GM23338 (cell line): ENCODE results near the gene CT83. TPM values are rescaled to one million over a fixed set of nuclear protein-coding genes. Genes with fewer than 3 reads are reported as not detected.
A peak's percentile ranks its signal among the peaks of the same experiment; 100 is the strongest.

Experiments used
- ATAC-seq: fragments of 200-7000 bp; cut with Tn5 transposase; 3 replicates; pipeline ENCODE4 v1.9.1; 2020
- DNase-seq: peaks from one replicate; pipeline ENCODE4 v3.0.0-alpha.2; 2015; ENCODE audit warnings: low spot score
- H2AFZ ChIP-seq: fragments of 200-600 bp; sonication (generic); 2 replicates; pipeline ENCODE4 v1.8.0; 2016; ENCODE audit warnings: antibody characterized with exemption, mild to moderate bottlenecking, moderate library complexity
- H3F3A ChIP-seq: fragments of 200-600 bp; sonication (generic); replicated peaks from 2 replicates; pipeline ENCODE4 v1.8.0; 2017; ENCODE audit warnings: antibody characterized with exemption, mixed run types, low read depth
- H3K27ac ChIP-seq: fragments of 200-600 bp; sonication (generic); 2 replicates; pipeline ENCODE4 v1.6.1; 2016; ENCODE audit warnings: low read depth
- H3K27me3 ChIP-seq: fragments of 200-600 bp; sonication (generic); 2 replicates; pipeline ENCODE4 v1.8.0; 2016; ENCODE audit warnings: mild to moderate bottlenecking, mixed run types, moderate library complexity; ENCODE audit not compliant: insufficient read depth
- H3K36me3 ChIP-seq: fragments of 200-600 bp; sonication (generic); 2 replicates; pipeline ENCODE4 v1.8.0; 2016; ENCODE audit warnings: mild to moderate bottlenecking; ENCODE audit not compliant: insufficient read depth
- H3K4me1 ChIP-seq: fragments of 200-600 bp; sonication (generic); 2 replicates; pipeline ENCODE4 v1.8.0; 2016; ENCODE audit warnings: mild to moderate bottlenecking, moderate library complexity; ENCODE audit not compliant: insufficient read depth
- H3K4me2 ChIP-seq: fragments of 200-600 bp; sonication (generic); 2 replicates; pipeline ENCODE4 v1.7.1; 2017; ENCODE audit warnings: mixed run types
- H3K4me3 ChIP-seq: fragments of 200-600 bp; sonication (generic); 2 replicates; pipeline ENCODE4 v1.6.1; 2016; ENCODE audit warnings: mixed run types
- H3K79me2 ChIP-seq: fragments of 200-600 bp; sonication (generic); replicated peaks from 2 replicates; pipeline ENCODE4 v1.8.0; 2017; ENCODE audit warnings: mild to moderate bottlenecking; ENCODE audit not compliant: insufficient read depth
- H3K9me2 ChIP-seq: fragments of 200-600 bp; sonication (generic); 2 replicates; pipeline ENCODE4 v1.8.0; 2017; ENCODE audit not compliant: insufficient read depth
- H4K20me1 ChIP-seq: fragments of 200-600 bp; sonication (generic); replicated peaks from 2 replicates; pipeline ENCODE4 v1.8.0; 2017; ENCODE audit warnings: mild to moderate bottlenecking; ENCODE audit not compliant: insufficient read depth
- H3K27ac Mint-ChIP-seq: 2 replicates; pipeline ENCODE4 v1.8.0; 2020; ENCODE audit warnings: inconsistent platforms, mild to moderate bottlenecking, moderate library complexity, mixed read lengths
- H3K27me3 Mint-ChIP-seq: 3 replicates; pipeline ENCODE4 v1.8.0; 2022; ENCODE audit warnings: low read depth, mild to moderate bottlenecking, moderate library complexity, mixed read lengths, inconsistent platforms; ENCODE audit not compliant: insufficient read depth, poor library complexity
- H3K36me3 Mint-ChIP-seq: 3 replicates; pipeline ENCODE4 v1.8.0; 2021; ENCODE audit warnings: low read depth, mild to moderate bottlenecking, inconsistent platforms, moderate library complexity, mixed read lengths
- H3K4me1 Mint-ChIP-seq: 3 replicates; pipeline ENCODE4 v1.8.0; 2020; ENCODE audit warnings: mild to moderate bottlenecking, inconsistent platforms, mixed read lengths
- H3K4me3 Mint-ChIP-seq: 3 replicates; pipeline ENCODE4 v1.8.0; 2021; ENCODE audit warnings: moderate library complexity, mild to moderate bottlenecking, inconsistent platforms, mixed read lengths
- H3K9me3 Mint-ChIP-seq: 3 replicates; pipeline ENCODE4 v1.8.0; 2020; ENCODE audit warnings: moderate library complexity, mild to moderate bottlenecking, inconsistent platforms, mixed read lengths
- CREB1 ChIP-seq: fragments of 250-450 bp; sonication (Bioruptor Pico); IDR thresholded peaks from 2 replicates; pipeline ENCODE4 v1.5.0; 2020; ENCODE audit warnings: low read depth, mild to moderate bottlenecking, moderate library complexity
- CTCF ChIP-seq, 2 experiments: fragments of 200-600 bp in 1 of 2; sonication (generic) in 1 of 2; conservative IDR thresholded peaks; 2 replicates each; pipeline versions ENCODE4 v1.5.1 to v1.6.1; 2016 to 2017; ENCODE audit warnings: antibody characterized with exemption in 2 of 2, low read depth in 2 of 2, mild to moderate bottlenecking in 2 of 2, moderate library complexity in 1 of 2
- ETS1 ChIP-seq: IDR thresholded peaks from 2 replicates; pipeline ENCODE4 v1.6.1; 2016; ENCODE audit warnings: antibody characterized with exemption
- EZH2 ChIP-seq: fragments of 200-600 bp; sonication (generic); IDR thresholded peaks from one replicate; pipeline ENCODE4 v1.8.0; 2017; ENCODE audit warnings: antibody characterized with exemption, mild to moderate bottlenecking, low read depth; ENCODE audit not compliant: unreplicated experiment
- EZH2phosphoT487 ChIP-seq: fragments of 200-600 bp; sonication (generic); IDR thresholded peaks from one replicate; pipeline ENCODE4 v1.8.1; 2018; ENCODE audit warnings: antibody characterized with exemption; ENCODE audit not compliant: unreplicated experiment
- JUNB ChIP-seq: IDR thresholded peaks from one replicate; pipeline ENCODE4 v1.6.1; 2016; ENCODE audit warnings: antibody characterized with exemption; ENCODE audit not compliant: unreplicated experiment
- NANOG ChIP-seq: IDR thresholded peaks from 2 replicates; pipeline ENCODE4 v1.6.1; 2016; ENCODE audit warnings: antibody characterized with exemption, borderline replicate concordance
- POLR2AphosphoS5 ChIP-seq: IDR thresholded peaks from 2 replicates; pipeline ENCODE4 v1.6.1; 2016; ENCODE audit warnings: antibody characterized with exemption, low read depth
- STAT1 ChIP-seq: IDR thresholded peaks from one replicate; pipeline ENCODE4 v1.6.1; 2016; ENCODE audit warnings: antibody characterized with exemption; ENCODE audit not compliant: unreplicated experiment
- ZNF114 ChIP-seq: fragments of 250-450 bp; sonication (Bioruptor Pico); IDR thresholded peaks from 2 replicates; pipeline ENCODE4 v1.5.0; 2020; ENCODE audit warnings: mild to moderate bottlenecking, moderate library complexity
- ZNF331 ChIP-seq: fragments of 250-450 bp; sonication (Bioruptor Pico); IDR thresholded peaks from 2 replicates; pipeline ENCODE4 v1.5.0; 2020; ENCODE audit warnings: low read depth, mild to moderate bottlenecking, moderate library complexity
- long read RNA-seq: library from polyadenylated mRNA; unstranded; transcript quantifications from one replicate; pipeline ENCODE4 v2.0.0, GENCODE V29; 2020; ENCODE audit not compliant: unreplicated experiment
- polyA plus RNA-seq: library from polyadenylated mRNA; unstranded; fragments of >200 nt; fragmentation: Nextera tagmentation; extraction: Ambion mirVana; gene quantifications from 2 replicates; pipeline ENCODE4 v1.2.1, GENCODE V29; 2016
- total RNA-seq: library from RNA; depleted of rRNA; stranded (reverse); fragments of >200 nt; shearing (Covaris generic); gene quantifications from 2 replicates; pipeline ENCODE4 v1.2.3, GENCODE V29; 2014; rRNA removed
- TF ChIP-seq, protein P1 (sequence below): IDR thresholded peaks from one replicate; pipeline ENCODE4 v1.6.1; 2018; ENCODE audit warnings: antibody characterized with exemption; ENCODE audit not compliant: unreplicated experiment
- TF ChIP-seq, protein P2 (sequence below): fragments of 250-450 bp; sonication (Bioruptor Pico); IDR thresholded peaks from 2 replicates; pipeline ENCODE4 v1.5.0; 2020; ENCODE audit warnings: mild to moderate bottlenecking, moderate library complexity

The CT83 gene, protein sequence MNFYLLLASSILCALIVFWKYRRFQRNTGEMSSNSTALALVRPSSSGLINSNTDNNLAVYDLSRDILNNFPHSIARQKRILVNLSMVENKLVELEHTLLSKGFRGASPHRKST
- total RNA-seq (not detected in 2 replicates), polyA plus RNA-seq (not detected in 2 replicates)
- long read RNA-seq, result 0 reads

DNA sequence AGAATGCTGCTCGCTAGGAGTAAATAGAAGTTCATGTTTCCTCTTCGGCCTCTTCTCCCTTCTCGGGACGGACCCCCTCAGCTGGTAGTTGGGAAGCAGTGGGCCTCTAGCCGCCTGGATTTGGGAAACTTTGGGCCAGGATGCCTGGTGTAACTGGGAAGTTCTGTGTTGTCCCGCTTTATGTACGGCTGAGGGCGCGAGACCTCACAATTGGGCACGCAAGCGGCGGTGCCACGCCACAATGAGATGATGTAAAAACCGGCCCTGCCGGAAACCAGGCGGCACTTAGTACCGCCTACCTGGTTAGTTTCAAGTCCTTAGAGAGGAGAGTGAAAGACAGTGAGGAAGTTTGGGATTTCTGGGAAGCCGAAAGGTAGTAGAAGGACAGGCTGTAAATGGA lies at the start of gene CT83:
CT83 (minus strand) TSS at position 155 of the 400 bp plus-strand sequence; CDS start at position 35, 120 bp downstream.
- no peaks in the 10 kb centered on the region for H3K36me3 Mint-ChIP-seq

More for the DNA sequence above, at the start of gene CT83:
- Histone ChIP-seq H3K36me3 (no peaks in the 10 kb centered on the region), H3K27me3 (no peaks in the 10 kb centered on the region), H4K20me1 (no peaks in the 10 kb centered on the region), H3K4me3 (no peak within 1 kb of the TSS), H3K4me2 (no peak within 1 kb of the TSS), H2AFZ (no peak within 1 kb of the TSS), H3K79me2 (no peaks in the 10 kb centered on the region), H3K9me2 (no peaks in the 10 kb centered on the region), H3F3A (no peaks in the 10 kb centered on the region), H3K4me1 (no peaks in the 10 kb centered on the region), H3K27ac (no peak within 1 kb of the TSS)
- Mint-ChIP-seq H3K4me1 (no peaks in the 10 kb centered on the region), H3K4me3 (peak within 1 kb of the TSS; percentile 54; the same call in 2 of the 3 replicates), H3K27me3 (no peaks in the 10 kb centered on the region), H3K27ac (no peak within 1 kb of the TSS), H3K9me3 (no peaks in the 10 kb centered on the region)
- DNase-seq (peak; percentile 0), ATAC-seq (peak; percentile 74)
- TF ChIP-seq CREB1 (no peak), ETS1 (no peak), JUNB (no peak), EZH2phosphoT487 (no peak), ZNF114 (CRISPR knock-in tag) (no peak), STAT1 (no peak), ZNF331 (CRISPR knock-in tag) (no peak), POLR2AphosphoS5 (no peak), EZH2 (no peak), CTCF (conservative IDR thresholded peaks at IDR 0.05; ENCODE audit: low read depth in 2 of 2) (no peak), NANOG (no peak)
- TF ChIP-seq, protein P1, sequence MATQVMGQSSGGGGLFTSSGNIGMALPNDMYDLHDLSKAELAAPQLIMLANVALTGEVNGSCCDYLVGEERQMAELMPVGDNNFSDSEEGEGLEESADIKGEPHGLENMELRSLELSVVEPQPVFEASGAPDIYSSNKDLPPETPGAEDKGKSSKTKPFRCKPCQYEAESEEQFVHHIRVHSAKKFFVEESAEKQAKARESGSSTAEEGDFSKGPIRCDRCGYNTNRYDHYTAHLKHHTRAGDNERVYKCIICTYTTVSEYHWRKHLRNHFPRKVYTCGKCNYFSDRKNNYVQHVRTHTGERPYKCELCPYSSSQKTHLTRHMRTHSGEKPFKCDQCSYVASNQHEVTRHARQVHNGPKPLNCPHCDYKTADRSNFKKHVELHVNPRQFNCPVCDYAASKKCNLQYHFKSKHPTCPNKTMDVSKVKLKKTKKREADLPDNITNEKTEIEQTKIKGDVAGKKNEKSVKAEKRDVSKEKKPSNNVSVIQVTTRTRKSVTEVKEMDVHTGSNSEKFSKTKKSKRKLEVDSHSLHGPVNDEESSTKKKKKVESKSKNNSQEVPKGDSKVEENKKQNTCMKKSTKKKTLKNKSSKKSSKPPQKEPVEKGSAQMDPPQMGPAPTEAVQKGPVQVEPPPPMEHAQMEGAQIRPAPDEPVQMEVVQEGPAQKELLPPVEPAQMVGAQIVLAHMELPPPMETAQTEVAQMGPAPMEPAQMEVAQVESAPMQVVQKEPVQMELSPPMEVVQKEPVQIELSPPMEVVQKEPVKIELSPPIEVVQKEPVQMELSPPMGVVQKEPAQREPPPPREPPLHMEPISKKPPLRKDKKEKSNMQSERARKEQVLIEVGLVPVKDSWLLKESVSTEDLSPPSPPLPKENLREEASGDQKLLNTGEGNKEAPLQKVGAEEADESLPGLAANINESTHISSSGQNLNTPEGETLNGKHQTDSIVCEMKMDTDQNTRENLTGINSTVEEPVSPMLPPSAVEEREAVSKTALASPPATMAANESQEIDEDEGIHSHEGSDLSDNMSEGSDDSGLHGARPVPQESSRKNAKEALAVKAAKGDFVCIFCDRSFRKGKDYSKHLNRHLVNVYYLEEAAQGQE, result no peak
- TF ChIP-seq, protein P2, sequence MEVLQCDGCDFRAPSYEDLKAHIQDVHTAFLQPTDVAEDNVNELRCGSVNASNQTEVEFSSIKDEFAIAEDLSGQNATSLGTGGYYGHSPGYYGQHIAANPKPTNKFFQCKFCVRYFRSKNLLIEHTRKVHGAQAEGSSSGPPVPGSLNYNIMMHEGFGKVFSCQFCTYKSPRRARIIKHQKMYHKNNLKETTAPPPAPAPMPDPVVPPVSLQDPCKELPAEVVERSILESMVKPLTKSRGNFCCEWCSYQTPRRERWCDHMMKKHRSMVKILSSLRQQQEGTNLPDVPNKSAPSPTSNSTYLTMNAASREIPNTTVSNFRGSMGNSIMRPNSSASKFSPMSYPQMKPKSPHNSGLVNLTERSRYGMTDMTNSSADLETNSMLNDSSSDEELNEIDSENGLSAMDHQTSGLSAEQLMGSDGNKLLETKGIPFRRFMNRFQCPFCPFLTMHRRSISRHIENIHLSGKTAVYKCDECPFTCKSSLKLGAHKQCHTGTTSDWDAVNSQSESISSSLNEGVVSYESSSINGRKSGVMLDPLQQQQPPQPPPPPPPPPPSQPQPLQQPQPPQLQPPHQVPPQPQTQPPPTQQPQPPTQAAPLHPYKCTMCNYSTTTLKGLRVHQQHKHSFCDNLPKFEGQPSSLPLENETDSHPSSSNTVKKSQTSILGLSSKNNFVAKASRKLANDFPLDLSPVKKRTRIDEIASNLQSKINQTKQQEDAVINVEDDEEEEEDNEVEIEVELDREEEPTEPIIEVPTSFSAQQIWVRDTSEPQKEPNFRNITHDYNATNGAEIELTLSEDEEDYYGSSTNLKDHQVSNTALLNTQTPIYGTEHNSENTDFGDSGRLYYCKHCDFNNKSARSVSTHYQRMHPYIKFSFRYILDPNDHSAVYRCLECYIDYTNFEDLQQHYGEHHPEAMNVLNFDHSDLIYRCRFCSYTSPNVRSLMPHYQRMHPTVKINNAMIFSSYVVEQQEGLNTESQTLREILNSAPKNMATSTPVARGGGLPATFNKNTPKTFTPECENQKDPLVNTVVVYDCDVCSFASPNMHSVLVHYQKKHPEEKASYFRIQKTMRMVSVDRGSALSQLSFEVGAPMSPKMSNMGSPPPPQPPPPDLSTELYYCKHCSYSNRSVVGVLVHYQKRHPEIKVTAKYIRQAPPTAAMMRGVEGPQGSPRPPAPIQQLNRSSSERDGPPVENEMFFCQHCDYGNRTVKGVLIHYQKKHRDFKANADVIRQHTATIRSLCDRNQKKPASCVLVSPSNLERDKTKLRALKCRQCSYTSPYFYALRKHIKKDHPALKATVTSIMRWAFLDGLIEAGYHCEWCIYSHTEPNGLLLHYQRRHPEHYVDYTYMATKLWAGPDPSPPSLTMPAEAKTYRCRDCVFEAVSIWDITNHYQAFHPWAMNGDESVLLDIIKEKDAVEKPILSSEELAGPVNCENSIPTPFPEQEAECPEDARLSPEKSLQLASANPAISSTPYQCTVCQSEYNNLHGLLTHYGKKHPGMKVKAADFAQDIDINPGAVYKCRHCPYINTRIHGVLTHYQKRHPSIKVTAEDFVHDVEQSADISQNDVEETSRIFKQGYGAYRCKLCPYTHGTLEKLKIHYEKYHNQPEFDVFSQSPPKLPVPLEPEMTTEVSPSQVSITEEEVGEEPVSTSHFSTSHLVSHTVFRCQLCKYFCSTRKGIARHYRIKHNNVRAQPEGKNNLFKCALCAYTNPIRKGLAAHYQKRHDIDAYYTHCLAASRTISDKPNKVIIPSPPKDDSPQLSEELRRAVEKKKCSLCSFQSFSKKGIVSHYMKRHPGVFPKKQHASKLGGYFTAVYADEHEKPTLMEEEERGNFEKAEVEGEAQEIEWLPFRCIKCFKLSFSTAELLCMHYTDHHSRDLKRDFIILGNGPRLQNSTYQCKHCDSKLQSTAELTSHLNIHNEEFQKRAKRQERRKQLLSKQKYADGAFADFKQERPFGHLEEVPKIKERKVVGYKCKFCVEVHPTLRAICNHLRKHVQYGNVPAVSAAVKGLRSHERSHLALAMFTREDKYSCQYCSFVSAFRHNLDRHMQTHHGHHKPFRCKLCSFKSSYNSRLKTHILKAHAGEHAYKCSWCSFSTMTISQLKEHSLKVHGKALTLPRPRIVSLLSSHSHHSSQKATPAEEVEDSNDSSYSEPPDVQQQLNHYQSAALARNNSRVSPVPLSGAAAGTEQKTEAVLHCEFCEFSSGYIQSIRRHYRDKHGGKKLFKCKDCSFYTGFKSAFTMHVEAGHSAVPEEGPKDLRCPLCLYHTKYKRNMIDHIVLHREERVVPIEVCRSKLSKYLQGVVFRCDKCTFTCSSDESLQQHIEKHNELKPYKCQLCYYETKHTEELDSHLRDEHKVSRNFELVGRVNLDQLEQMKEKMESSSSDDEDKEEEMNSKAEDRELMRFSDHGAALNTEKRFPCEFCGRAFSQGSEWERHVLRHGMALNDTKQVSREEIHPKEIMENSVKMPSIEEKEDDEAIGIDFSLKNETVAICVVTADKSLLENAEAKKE (CRISPR knock-in tag), result no peak
